HG03520 (cell line): Measurements from ENCODE around the gene CCDC77.

Source experiments
- ATAC-seq: cut with Tn5 transposase; IDR thresholded peaks from one replicate; pipeline ENCODE4 v1.9.1; 2021; ENCODE audit warnings: mild to moderate bottlenecking, moderate library complexity; ENCODE audit not compliant: unreplicated experiment

Gene CCDC77

GRCh38 chr12:479161-479560, 77.7 kb downstream of the CCDC77 start:
- ATAC-seq = no peak

GRCh38 chr12:480831-481816, 79.7 kb downstream of the CCDC77 start:
- no peak for ATAC-seq

- no peak for ATAC-seq
Measured at GRCh38 chr12:482061-482460, 80.6 kb downstream of the CCDC77 start.

GRCh38 chr12:484096-484495, 82.7 kb downstream of the CCDC77 start:
- no peak for ATAC-seq

- ATAC-seq = no peak
Measured at GRCh38 chr12:490260-490659, 88.8 kb downstream of the CCDC77 start.
